HepG2 (cell line): Measurements from ENCODE around the gene PLK5. TPM values are rescaled to one million over a fixed set of nuclear protein-coding genes. Genes with fewer than 3 reads are reported as not detected.
A peak's percentile ranks its signal among the peaks of the same experiment; 100 is the strongest.

Experiments
- ATAC-seq: fragments of 200-7000 bp; cut with Tn5 transposase; 3 replicates; pipeline ENCODE4 v1.9.1; 2020; ENCODE audit warnings: mild to moderate bottlenecking, moderate library complexity
- BruUV-seq: library from RNA; stranded (reverse); fragments of 400-500 nt; replicated peaks from 2 replicates; lab custom pipeline; 2021; lab: Mats Ljungman, UMichigan
- CTCF ChIA-PET: fragments of 300-600 bp; formaldehyde crosslinking; extraction: SDS; loops from one replicate; lab custom pipeline; 2021; ENCODE audit warnings: low total read pairs, inconsistent platforms, low intra/inter-chr PET ratio; lab: Yijun Ruan, JAX
- POLR2A ChIA-PET: fragments of 350-600 bp; sonication (Branson Sonifier 250); formaldehyde crosslinking; loops from one replicate; lab custom pipeline; 2020; ENCODE audit warnings: antibody characterized with exemption, inconsistent platforms; lab: Yijun Ruan, JAX
- DNase-seq: peaks from one replicate; pipeline ENCODE4 v3.0.0-alpha.2; 2015; ENCODE audit warnings: low spot score
- FAIRE-seq: peaks from 3 replicates; lab custom pipeline; 2011; peaks lifted over from hg19 to GRCh38; lab: Jason Lieb, UNC
- H2AFZ ChIP-seq: one replicate; pipeline ENCODE4 v1.6.1; 2011; ENCODE audit warnings: low read length, inconsistent platforms
- H3K27ac ChIP-seq: fragments of 300-600 bp; 3 replicates; pipeline ENCODE4 v1.8.0; 2011; ENCODE audit warnings: mixed run types, mild to moderate bottlenecking, mixed read lengths, low read length, inconsistent platforms; ENCODE audit not compliant: insufficient read depth; ENCODE audit errors: extremely low read length
- H3K27me3 ChIP-seq, 2 experiments: fragments of 200-600 bp in 1 of 2; 2 replicates in 1 of 2; 3 replicates in 1 of 2; pipeline versions ENCODE4 v1.6.0 to v1.8.0; 2011; ENCODE audit warnings: low read length in 2 of 2, mild to moderate bottlenecking in 2 of 2, moderate library complexity in 2 of 2, inconsistent platforms in 1 of 2; ENCODE audit not compliant: insufficient read depth in 2 of 2, control insufficient read depth in 1 of 2
- H3K36me3 ChIP-seq, 2 experiments: fragments of 200-600 bp in 1 of 2; replicated peaks in 1 of 2; 2 replicates in 1 of 2; 3 replicates in 1 of 2; pipeline versions ENCODE4 v1.5.1 to v1.8.0; 2011; ENCODE audit warnings: low read length in 2 of 2, inconsistent platforms in 1 of 2; ENCODE audit not compliant: insufficient read depth in 2 of 2, control insufficient read depth in 1 of 2
- H3K4me1 ChIP-seq: 2 replicates; pipeline ENCODE4 v1.5.1; 2012; ENCODE audit warnings: low read length, inconsistent platforms; ENCODE audit not compliant: insufficient read depth
- H3K4me2 ChIP-seq: 2 replicates; pipeline ENCODE4 v1.6.0; 2011; ENCODE audit warnings: low read depth, low read length, inconsistent platforms
- H3K4me3 ChIP-seq, 3 experiments: fragments of 200-600 bp in 1 of 3; sonication (generic), shearing (Covaris generic) in 1 of 3; replicated peaks in 1 of 3; 2 replicates each; pipeline ENCODE4 v1.5.1; 2011 to 2016; ENCODE audit warnings: low read length in 3 of 3, inconsistent platforms in 2 of 3, low read depth in 2 of 3, mild to moderate bottlenecking in 2 of 3, control low read depth in 1 of 3, mixed read lengths in 1 of 3; ENCODE audit not compliant: insufficient read depth in 1 of 3
- H3K79me2 ChIP-seq: one replicate; pipeline ENCODE4 v1.6.1; 2011; ENCODE audit warnings: low read length, inconsistent platforms; ENCODE audit not compliant: insufficient read depth
- H3K9ac ChIP-seq: 2 replicates; pipeline ENCODE4 v1.6.0; 2011; ENCODE audit warnings: mild to moderate bottlenecking, low read depth, low read length, inconsistent platforms; ENCODE audit not compliant: insufficient read depth
- H3K9me3 ChIP-seq: 2 replicates; pipeline ENCODE4 v1.5.1; 2012; ENCODE audit warnings: mild to moderate bottlenecking, low read length
- H4K20me1 ChIP-seq: 2 replicates; pipeline ENCODE4 v1.6.0; 2011; ENCODE audit warnings: inconsistent platforms, mild to moderate bottlenecking, low read length, moderate library complexity; ENCODE audit not compliant: insufficient read depth
- NFE2L2 ChIP-seq: fragments of 150-350 bp; IDR thresholded peaks from 2 replicates; pipeline ENCODE4 v1.6.1; 2014; ENCODE audit warnings: low read length
- NR3C1 ChIP-seq: sonication (generic); formaldehyde crosslinking; IDR thresholded peaks from 2 replicates; pipeline ENCODE4 v1.4.0; 2020; ENCODE audit warnings: missing genetic modification reagents
- TCF7L2 ChIP-seq: IDR thresholded peaks from 2 replicates; pipeline ENCODE4 v1.6.1; 2011; ENCODE audit warnings: mild to moderate bottlenecking, low read depth, low read length, moderate library complexity
- ZNF232 ChIP-seq: sonication (generic); formaldehyde crosslinking; IDR thresholded peaks from 2 replicates; pipeline ENCODE4 v1.4.0; 2020; ENCODE audit warnings: missing genetic modification reagents, borderline replicate concordance
- ZNF773 ChIP-seq: sonication (generic); formaldehyde crosslinking; IDR thresholded peaks from 2 replicates; pipeline ENCODE4 v1.4.0; 2020; ENCODE audit warnings: missing genetic modification reagents, borderline replicate concordance
- ZSCAN20 ChIP-seq: sonication (generic); formaldehyde crosslinking; IDR thresholded peaks from 2 replicates; pipeline ENCODE4 v1.4.0; 2020; ENCODE audit warnings: missing genetic modification reagents, mild to moderate bottlenecking, borderline replicate concordance
- WGBS: methylation state at CpG from one replicate; pipeline ENCODE4 v1.1.6; 2017; ENCODE audit warnings: low lambda C conversion rate; 5-methylcytosine and 5-hydroxymethylcytosine counted together
- in situ Hi-C: cut with HindIII; loops from 2 replicates; pipeline ENCODE4 v1.10.0; 2017; ENCODE audit warnings: low pct_unique_long_range_greater_than_20kb; ENCODE audit not compliant: extremely low pct_ligation_motif_present
- intact Hi-C: fragments of 100-400 bp; cut with micrococcal nuclease; formaldehyde crosslinking; loops from one replicate; pipeline ENCODE4 v1.10.0; 2022; ENCODE audit not compliant: unreplicated experiment
- polyA plus RNA-seq, 8 experiments: library from polyadenylated mRNA; depleted of rRNA in 3 of 8; stranded (reverse) in 7 of 8; unstranded in 1 of 8; fragments of >200 nt; fragmentation: Illumina TruSeq in 4 of 8; extraction: Trizol in 4 of 8; gene quantifications; 2 replicates each; pipeline versions ENCODE4 v1.2.1 to v1.2.3, GENCODE V29; 2011 to 2016; ENCODE audit warnings: low read depth in 4 of 8, missing spikeins in 1 of 8, mixed read lengths in 1 of 8; ENCODE audit not compliant: insufficient read depth in 1 of 8
- total RNA-seq, 5 experiments: library from RNA; depleted of rRNA; stranded (reverse); fragments of >200 nt; fragmentation: Illumina TruSeq; extraction: Trizol; gene quantifications; 2 replicates each; pipeline ENCODE4 v1.2.3, GENCODE V29; 2016; ENCODE audit warnings: low read depth in 1 of 5
- TF ChIP-seq, protein P1 (sequence below): sonication (generic); formaldehyde crosslinking; IDR thresholded peaks from 2 replicates; pipeline ENCODE4 v1.4.0; 2020; ENCODE audit warnings: missing genetic modification reagents

The PLK5 gene
- total and polyA plus RNA-seq, 2 of the 13 experiments (the other 11 are each of a cell fraction or from before 2014, with no cell fraction given), result not detected

DNA sequence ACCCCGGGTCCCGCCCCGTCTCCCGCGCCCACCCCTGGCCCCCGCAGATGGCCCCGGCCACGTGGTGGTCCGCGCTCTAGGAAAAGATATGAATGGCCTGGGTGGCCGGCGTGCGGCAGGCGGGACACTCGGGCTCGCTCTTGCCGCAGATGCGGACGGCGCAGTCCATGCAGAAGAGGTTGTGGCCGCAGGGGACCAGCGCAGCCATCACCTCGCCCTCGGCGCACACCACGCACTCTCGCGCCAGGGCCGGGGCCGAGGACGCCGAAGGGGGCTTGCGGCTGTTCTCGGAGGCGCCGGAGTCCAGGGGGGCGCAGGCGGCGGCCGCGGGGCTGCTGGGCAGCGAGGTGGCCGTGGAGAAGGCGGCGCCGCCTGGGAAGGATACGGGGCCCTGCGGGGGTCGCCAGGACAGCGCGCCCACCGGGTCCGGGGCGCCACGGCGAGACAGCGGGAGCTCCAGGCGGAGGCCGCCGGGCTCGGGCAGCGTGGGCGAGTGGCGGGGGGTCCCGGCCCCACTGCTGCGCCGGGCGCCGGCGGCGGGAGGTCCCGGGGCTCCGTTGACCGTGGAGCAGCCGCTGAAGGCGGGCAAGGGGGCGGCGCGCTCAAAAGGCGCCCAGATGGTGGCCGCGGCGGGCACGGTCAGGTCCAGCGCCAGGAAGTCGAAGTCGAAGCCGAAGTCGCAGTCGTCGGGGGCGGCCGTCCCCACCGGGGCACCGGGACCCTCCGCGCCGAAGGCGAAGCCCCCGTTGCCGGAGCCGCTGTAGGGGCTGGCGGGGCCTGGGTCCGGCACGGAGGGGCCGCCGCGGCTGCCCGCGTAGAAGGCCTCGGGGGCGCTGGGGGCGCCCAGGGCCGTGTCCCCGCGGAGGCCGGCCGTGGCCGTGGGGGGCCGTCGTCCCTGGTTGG lies 31.9 kb downstream of the PLK5 start:
- over 99% methylated on average over 82 of the region's 121 CpGs for WGBS
- CTCF ChIA-PET, result no interaction called here
- no TSS peak for BruUV-seq

DNA sequence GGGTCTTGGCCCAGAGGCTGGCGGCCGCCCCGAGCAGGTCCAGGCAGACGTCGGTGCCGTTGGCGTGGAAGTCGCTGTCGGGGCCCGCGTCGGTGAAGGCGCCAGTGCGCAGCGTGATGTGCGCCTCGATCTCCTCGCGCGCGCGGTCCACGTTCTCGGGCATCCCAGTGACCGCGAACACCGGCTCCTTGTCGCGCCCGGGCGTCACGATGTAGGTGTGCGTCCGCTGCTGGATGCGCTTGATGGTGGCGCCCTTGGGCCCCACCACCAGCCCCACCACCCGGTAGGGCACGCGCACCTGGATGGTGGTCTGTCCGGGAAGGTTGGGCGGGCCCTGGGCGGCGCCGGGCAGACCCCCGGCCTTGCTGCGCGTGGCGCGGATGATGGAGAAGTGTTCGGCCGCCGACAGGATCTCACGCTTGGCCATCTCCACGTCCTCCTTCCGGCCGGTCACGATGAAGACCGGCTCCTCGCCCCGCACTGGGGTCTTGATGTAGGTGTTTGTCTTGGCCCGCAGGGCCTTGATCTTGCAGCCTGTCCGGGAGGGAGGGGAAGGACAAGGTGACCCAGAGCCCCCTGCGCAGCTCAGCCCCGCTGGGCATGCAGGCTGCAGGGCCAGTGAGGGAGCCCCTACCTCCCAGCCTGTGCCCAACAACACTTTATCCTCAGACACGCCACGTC lies 32.7 kb downstream of the PLK5 start:
- in situ Hi-C loops, result no loop called here
- no peak for DNase-seq
- Histone ChIP-seq H3K9me3 (no peaks in the 10 kb centered on the region), H3K27me3 (no peaks in the 10 kb centered on the region), H3K4me3 (no peak overlapping the region), H3K4me2 (no peak overlapping the region), H4K20me1 (no peaks in the 10 kb centered on the region), H3K27ac (no peak overlapping the region), H2AFZ (no peak overlapping the region), H3K9ac (no peak overlapping the region), H3K79me2 (no peaks in the 10 kb centered on the region), H3K4me1 (peaks cover 7% of the 10 kb centered on the region; the same call in 1 of the 2 replicates), H3K36me3 (peaks cover 0 to 1% of the 10 kb centered on the region in 2 experiments; a peak in 2 of 5 replicates)
- TF ChIP-seq ZNF773 (CRISPR knock-in tag), result no peak
- TF ChIP-seq, protein P1, sequence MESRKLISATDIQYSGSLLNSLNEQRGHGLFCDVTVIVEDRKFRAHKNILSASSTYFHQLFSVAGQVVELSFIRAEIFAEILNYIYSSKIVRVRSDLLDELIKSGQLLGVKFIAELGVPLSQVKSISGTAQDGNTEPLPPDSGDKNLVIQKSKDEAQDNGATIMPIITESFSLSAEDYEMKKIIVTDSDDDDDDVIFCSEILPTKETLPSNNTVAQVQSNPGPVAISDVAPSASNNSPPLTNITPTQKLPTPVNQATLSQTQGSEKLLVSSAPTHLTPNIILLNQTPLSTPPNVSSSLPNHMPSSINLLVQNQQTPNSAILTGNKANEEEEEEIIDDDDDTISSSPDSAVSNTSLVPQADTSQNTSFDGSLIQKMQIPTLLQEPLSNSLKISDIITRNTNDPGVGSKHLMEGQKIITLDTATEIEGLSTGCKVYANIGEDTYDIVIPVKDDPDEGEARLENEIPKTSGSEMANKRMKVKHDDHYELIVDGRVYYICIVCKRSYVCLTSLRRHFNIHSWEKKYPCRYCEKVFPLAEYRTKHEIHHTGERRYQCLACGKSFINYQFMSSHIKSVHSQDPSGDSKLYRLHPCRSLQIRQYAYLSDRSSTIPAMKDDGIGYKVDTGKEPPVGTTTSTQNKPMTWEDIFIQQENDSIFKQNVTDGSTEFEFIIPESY (CRISPR knock-in tag), result 0 out of 2 replicates have a peak, but pooled peaks have one; percentile 28
- POLR2A ChIA-PET, result no interaction called here
- intact Hi-C loops, result no loop called here
- 96% methylated on average over 36 of the region's 66 CpGs for WGBS
- CTCF ChIA-PET, result no interaction called here
- FAIRE-seq, result no peak
- BruUV-seq, result no TSS peak
- no peak for ATAC-seq

More for the DNA sequence above, 31.9 kb downstream of the PLK5 start:
- no peak for TF ChIP-seq ZNF232 (CRISPR knock-in tag)
- TF ChIP-seq TCF7L2, result no peak
- no peak for TF ChIP-seq NFE2L2
- TF ChIP-seq NR3C1 (CRISPR knock-in tag), result no peak
- no peak for TF ChIP-seq ZSCAN20 (CRISPR knock-in tag)
- Histone ChIP-seq H3K4me3 (no peak overlapping the region), H3K4me1 (peaks cover 8% of the 10 kb centered on the region; the same call in 1 of the 2 replicates), H3K27ac (no peak overlapping the region), H3K9me3 (no peaks in the 10 kb centered on the region), H3K27me3 (no peaks in the 10 kb centered on the region), H3K4me2 (no peak overlapping the region), H2AFZ (no peak overlapping the region), H3K36me3 (no peaks in the 10 kb centered on the region; a peak in 1 of 5 replicates), H4K20me1 (no peaks in the 10 kb centered on the region), H3K79me2 (no peaks in the 10 kb centered on the region), H3K9ac (no peak overlapping the region)
- FAIRE-seq (no peak), DNase-seq (no peak), ATAC-seq (no peak)
- POLR2A ChIA-PET, result no interaction called here
- in situ Hi-C loops, result no loop called here
- intact Hi-C loops, result no loop called here
